HG03159 (cell line): ENCODE results near the gene ATXN2.

ENCODE experiments used
- ATAC-seq: cut with Tn5 transposase; IDR thresholded peaks from one replicate; pipeline ENCODE4 v1.9.1; 2021; ENCODE audit warnings: mild to moderate bottlenecking, moderate library complexity; ENCODE audit not compliant: unreplicated experiment

Gene ATXN2

GRCh38 chr12:111424189-111424792, 174.8 kb downstream of the ATXN2 start:
- ATAC-seq, result no peak

- no peak for ATAC-seq
These were observed 178.6 kb downstream of the ATXN2 start for GRCh38 chr12:111420494-111420893.

GRCh38 chr12:111419784-111420183, 179.3 kb downstream of the ATXN2 start:
- no peak for ATAC-seq

- no peak for ATAC-seq
These were observed 180.6 kb downstream of the ATXN2 start for GRCh38 chr12:111418594-111418880.

- ATAC-seq, result no peak
These were observed 181.1 kb downstream of the ATXN2 start for GRCh38 chr12:111417784-111418593.

GRCh38 chr12:111417290-111417689, 181.8 kb downstream of the ATXN2 start:
- ATAC-seq, result no peak

- no peak for ATAC-seq
These were observed 184.3 kb downstream of the ATXN2 start for GRCh38 chr12:111414711-111415252.

- no peak for ATAC-seq
These were observed 185.6 kb downstream of the ATXN2 start for GRCh38 chr12:111413442-111414086.

GRCh38 chr12:111412830-111413441, 186.2 kb downstream of the ATXN2 start:
- ATAC-seq, result no peak

- ATAC-seq, result no peak
These were observed 186.9 kb downstream of the ATXN2 start for GRCh38 chr12:111412007-111412829.

GRCh38 chr12:111411185-111411764, 187.8 kb downstream of the ATXN2 start:
- no peak for ATAC-seq

GRCh38 chr12:111410431-111411184, 188.5 kb downstream of the ATXN2 start:
- no peak for ATAC-seq

- no peak for ATAC-seq
These were observed 189.2 kb downstream of the ATXN2 start for GRCh38 chr12:111409780-111410430.

- ATAC-seq, result no peak
These were observed 189.7 kb downstream of the ATXN2 start for GRCh38 chr12:111409403-111409779.

GRCh38 chr12:111408686-111409402, 190.3 kb downstream of the ATXN2 start:
- ATAC-seq, result no peak

- ATAC-seq, result no peak
These were observed 191.0 kb downstream of the ATXN2 start for GRCh38 chr12:111408116-111408440.

- ATAC-seq, result no peak
These were observed 191.6 kb downstream of the ATXN2 start for GRCh38 chr12:111407377-111408115.
